GM23338 (cell line): Measurements from ENCODE around the gene CEP89.

Experiments
- CREB1 ChIP-seq: fragments of 250-450 bp; sonication (Bioruptor Pico); IDR thresholded peaks from 2 replicates; pipeline ENCODE4 v1.5.0; 2020; ENCODE audit warnings: low read depth, mild to moderate bottlenecking, moderate library complexity
- EZH2 ChIP-seq: fragments of 200-600 bp; sonication (generic); IDR thresholded peaks from one replicate; pipeline ENCODE4 v1.8.0; 2017; ENCODE audit warnings: antibody characterized with exemption, mild to moderate bottlenecking, low read depth; ENCODE audit not compliant: unreplicated experiment
- EZH2phosphoT487 ChIP-seq: fragments of 200-600 bp; sonication (generic); IDR thresholded peaks from one replicate; pipeline ENCODE4 v1.8.1; 2018; ENCODE audit warnings: antibody characterized with exemption; ENCODE audit not compliant: unreplicated experiment
- JUNB ChIP-seq: IDR thresholded peaks from one replicate; pipeline ENCODE4 v1.6.1; 2016; ENCODE audit warnings: antibody characterized with exemption; ENCODE audit not compliant: unreplicated experiment
- NANOG ChIP-seq: IDR thresholded peaks from 2 replicates; pipeline ENCODE4 v1.6.1; 2016; ENCODE audit warnings: antibody characterized with exemption, borderline replicate concordance
- POLR2AphosphoS5 ChIP-seq: IDR thresholded peaks from 2 replicates; pipeline ENCODE4 v1.6.1; 2016; ENCODE audit warnings: antibody characterized with exemption, low read depth
- STAT1 ChIP-seq: IDR thresholded peaks from one replicate; pipeline ENCODE4 v1.6.1; 2016; ENCODE audit warnings: antibody characterized with exemption; ENCODE audit not compliant: unreplicated experiment
- ZNF114 ChIP-seq: fragments of 250-450 bp; sonication (Bioruptor Pico); IDR thresholded peaks from 2 replicates; pipeline ENCODE4 v1.5.0; 2020; ENCODE audit warnings: mild to moderate bottlenecking, moderate library complexity
- ZNF331 ChIP-seq: fragments of 250-450 bp; sonication (Bioruptor Pico); IDR thresholded peaks from 2 replicates; pipeline ENCODE4 v1.5.0; 2020; ENCODE audit warnings: low read depth, mild to moderate bottlenecking, moderate library complexity
- TF ChIP-seq, protein P1 (sequence below), 2 experiments: fragments of 200-600 bp in 1 of 2; sonication (generic) in 1 of 2; conservative IDR thresholded peaks; 2 replicates each; pipeline versions ENCODE4 v1.5.1 to v1.6.1; 2016 to 2017; ENCODE audit warnings: antibody characterized with exemption in 2 of 2, low read depth in 2 of 2, mild to moderate bottlenecking in 2 of 2, moderate library complexity in 1 of 2
- TF ChIP-seq, protein P2 (sequence below): IDR thresholded peaks from one replicate; pipeline ENCODE4 v1.6.1; 2018; ENCODE audit warnings: antibody characterized with exemption; ENCODE audit not compliant: unreplicated experiment
- TF ChIP-seq, protein P3 (sequence below): fragments of 250-450 bp; sonication (Bioruptor Pico); IDR thresholded peaks from 2 replicates; pipeline ENCODE4 v1.5.0; 2020; ENCODE audit warnings: mild to moderate bottlenecking, moderate library complexity
- TF ChIP-seq, protein P4 (sequence below): IDR thresholded peaks from 2 replicates; pipeline ENCODE4 v1.6.1; 2016; ENCODE audit warnings: antibody characterized with exemption

DNA sequence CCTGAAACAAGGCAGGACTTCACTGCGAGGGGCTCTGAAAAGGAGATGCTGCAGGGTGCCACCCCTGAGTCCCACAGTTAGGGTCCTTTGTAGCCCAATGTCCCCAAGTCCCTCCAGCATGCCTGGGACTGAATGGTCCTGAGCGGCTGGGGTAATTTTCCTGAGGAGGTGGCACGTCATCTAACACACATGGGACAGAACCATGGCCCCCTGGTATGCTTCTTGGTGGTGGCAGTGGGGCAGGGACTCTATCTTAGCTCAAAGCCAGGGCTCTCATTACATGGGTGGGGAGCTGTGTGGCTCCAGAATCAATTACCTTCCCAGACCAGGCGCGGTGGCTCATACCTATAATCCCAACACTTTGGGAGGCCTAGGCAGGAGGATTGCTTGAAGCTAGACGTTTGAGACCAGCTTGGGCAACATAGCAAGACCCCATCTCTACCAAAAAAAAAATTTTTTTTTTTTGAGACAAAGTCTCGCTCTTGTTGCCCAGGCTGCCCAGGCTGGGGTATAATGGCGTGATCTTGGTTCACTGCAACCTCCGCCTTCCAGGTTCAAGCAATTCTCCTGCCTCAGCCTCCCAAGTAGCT is 94.3 kb downstream of the CEP89 start:
- TF ChIP-seq, protein P1, sequence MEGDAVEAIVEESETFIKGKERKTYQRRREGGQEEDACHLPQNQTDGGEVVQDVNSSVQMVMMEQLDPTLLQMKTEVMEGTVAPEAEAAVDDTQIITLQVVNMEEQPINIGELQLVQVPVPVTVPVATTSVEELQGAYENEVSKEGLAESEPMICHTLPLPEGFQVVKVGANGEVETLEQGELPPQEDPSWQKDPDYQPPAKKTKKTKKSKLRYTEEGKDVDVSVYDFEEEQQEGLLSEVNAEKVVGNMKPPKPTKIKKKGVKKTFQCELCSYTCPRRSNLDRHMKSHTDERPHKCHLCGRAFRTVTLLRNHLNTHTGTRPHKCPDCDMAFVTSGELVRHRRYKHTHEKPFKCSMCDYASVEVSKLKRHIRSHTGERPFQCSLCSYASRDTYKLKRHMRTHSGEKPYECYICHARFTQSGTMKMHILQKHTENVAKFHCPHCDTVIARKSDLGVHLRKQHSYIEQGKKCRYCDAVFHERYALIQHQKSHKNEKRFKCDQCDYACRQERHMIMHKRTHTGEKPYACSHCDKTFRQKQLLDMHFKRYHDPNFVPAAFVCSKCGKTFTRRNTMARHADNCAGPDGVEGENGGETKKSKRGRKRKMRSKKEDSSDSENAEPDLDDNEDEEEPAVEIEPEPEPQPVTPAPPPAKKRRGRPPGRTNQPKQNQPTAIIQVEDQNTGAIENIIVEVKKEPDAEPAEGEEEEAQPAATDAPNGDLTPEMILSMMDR (conservative IDR thresholded peaks at IDR 0.05; ENCODE audit: low read depth in 2 of 2): no peak
- no peak for TF ChIP-seq POLR2AphosphoS5
- TF ChIP-seq JUNB: no peak
- no peak for TF ChIP-seq EZH2phosphoT487
- TF ChIP-seq STAT1: no peak
- TF ChIP-seq, protein P2, sequence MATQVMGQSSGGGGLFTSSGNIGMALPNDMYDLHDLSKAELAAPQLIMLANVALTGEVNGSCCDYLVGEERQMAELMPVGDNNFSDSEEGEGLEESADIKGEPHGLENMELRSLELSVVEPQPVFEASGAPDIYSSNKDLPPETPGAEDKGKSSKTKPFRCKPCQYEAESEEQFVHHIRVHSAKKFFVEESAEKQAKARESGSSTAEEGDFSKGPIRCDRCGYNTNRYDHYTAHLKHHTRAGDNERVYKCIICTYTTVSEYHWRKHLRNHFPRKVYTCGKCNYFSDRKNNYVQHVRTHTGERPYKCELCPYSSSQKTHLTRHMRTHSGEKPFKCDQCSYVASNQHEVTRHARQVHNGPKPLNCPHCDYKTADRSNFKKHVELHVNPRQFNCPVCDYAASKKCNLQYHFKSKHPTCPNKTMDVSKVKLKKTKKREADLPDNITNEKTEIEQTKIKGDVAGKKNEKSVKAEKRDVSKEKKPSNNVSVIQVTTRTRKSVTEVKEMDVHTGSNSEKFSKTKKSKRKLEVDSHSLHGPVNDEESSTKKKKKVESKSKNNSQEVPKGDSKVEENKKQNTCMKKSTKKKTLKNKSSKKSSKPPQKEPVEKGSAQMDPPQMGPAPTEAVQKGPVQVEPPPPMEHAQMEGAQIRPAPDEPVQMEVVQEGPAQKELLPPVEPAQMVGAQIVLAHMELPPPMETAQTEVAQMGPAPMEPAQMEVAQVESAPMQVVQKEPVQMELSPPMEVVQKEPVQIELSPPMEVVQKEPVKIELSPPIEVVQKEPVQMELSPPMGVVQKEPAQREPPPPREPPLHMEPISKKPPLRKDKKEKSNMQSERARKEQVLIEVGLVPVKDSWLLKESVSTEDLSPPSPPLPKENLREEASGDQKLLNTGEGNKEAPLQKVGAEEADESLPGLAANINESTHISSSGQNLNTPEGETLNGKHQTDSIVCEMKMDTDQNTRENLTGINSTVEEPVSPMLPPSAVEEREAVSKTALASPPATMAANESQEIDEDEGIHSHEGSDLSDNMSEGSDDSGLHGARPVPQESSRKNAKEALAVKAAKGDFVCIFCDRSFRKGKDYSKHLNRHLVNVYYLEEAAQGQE: no peak
- no peak for TF ChIP-seq NANOG
- TF ChIP-seq EZH2: no peak
- no peak for TF ChIP-seq CREB1 (CRISPR knock-in tag)
- TF ChIP-seq ZNF114 (CRISPR knock-in tag): no peak
- TF ChIP-seq, protein P3, sequence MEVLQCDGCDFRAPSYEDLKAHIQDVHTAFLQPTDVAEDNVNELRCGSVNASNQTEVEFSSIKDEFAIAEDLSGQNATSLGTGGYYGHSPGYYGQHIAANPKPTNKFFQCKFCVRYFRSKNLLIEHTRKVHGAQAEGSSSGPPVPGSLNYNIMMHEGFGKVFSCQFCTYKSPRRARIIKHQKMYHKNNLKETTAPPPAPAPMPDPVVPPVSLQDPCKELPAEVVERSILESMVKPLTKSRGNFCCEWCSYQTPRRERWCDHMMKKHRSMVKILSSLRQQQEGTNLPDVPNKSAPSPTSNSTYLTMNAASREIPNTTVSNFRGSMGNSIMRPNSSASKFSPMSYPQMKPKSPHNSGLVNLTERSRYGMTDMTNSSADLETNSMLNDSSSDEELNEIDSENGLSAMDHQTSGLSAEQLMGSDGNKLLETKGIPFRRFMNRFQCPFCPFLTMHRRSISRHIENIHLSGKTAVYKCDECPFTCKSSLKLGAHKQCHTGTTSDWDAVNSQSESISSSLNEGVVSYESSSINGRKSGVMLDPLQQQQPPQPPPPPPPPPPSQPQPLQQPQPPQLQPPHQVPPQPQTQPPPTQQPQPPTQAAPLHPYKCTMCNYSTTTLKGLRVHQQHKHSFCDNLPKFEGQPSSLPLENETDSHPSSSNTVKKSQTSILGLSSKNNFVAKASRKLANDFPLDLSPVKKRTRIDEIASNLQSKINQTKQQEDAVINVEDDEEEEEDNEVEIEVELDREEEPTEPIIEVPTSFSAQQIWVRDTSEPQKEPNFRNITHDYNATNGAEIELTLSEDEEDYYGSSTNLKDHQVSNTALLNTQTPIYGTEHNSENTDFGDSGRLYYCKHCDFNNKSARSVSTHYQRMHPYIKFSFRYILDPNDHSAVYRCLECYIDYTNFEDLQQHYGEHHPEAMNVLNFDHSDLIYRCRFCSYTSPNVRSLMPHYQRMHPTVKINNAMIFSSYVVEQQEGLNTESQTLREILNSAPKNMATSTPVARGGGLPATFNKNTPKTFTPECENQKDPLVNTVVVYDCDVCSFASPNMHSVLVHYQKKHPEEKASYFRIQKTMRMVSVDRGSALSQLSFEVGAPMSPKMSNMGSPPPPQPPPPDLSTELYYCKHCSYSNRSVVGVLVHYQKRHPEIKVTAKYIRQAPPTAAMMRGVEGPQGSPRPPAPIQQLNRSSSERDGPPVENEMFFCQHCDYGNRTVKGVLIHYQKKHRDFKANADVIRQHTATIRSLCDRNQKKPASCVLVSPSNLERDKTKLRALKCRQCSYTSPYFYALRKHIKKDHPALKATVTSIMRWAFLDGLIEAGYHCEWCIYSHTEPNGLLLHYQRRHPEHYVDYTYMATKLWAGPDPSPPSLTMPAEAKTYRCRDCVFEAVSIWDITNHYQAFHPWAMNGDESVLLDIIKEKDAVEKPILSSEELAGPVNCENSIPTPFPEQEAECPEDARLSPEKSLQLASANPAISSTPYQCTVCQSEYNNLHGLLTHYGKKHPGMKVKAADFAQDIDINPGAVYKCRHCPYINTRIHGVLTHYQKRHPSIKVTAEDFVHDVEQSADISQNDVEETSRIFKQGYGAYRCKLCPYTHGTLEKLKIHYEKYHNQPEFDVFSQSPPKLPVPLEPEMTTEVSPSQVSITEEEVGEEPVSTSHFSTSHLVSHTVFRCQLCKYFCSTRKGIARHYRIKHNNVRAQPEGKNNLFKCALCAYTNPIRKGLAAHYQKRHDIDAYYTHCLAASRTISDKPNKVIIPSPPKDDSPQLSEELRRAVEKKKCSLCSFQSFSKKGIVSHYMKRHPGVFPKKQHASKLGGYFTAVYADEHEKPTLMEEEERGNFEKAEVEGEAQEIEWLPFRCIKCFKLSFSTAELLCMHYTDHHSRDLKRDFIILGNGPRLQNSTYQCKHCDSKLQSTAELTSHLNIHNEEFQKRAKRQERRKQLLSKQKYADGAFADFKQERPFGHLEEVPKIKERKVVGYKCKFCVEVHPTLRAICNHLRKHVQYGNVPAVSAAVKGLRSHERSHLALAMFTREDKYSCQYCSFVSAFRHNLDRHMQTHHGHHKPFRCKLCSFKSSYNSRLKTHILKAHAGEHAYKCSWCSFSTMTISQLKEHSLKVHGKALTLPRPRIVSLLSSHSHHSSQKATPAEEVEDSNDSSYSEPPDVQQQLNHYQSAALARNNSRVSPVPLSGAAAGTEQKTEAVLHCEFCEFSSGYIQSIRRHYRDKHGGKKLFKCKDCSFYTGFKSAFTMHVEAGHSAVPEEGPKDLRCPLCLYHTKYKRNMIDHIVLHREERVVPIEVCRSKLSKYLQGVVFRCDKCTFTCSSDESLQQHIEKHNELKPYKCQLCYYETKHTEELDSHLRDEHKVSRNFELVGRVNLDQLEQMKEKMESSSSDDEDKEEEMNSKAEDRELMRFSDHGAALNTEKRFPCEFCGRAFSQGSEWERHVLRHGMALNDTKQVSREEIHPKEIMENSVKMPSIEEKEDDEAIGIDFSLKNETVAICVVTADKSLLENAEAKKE: no peak
- TF ChIP-seq ZNF331 (CRISPR knock-in tag): no peak
- TF ChIP-seq, protein P4, sequence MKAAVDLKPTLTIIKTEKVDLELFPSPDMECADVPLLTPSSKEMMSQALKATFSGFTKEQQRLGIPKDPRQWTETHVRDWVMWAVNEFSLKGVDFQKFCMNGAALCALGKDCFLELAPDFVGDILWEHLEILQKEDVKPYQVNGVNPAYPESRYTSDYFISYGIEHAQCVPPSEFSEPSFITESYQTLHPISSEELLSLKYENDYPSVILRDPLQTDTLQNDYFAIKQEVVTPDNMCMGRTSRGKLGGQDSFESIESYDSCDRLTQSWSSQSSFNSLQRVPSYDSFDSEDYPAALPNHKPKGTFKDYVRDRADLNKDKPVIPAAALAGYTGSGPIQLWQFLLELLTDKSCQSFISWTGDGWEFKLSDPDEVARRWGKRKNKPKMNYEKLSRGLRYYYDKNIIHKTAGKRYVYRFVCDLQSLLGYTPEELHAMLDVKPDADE: no peak
